Hematopoietic multipotent progenitor cell (in vitro differentiated cells): ENCODE measurements around the gene STK33. TPM values are rescaled to one million over a fixed set of nuclear protein-coding genes. Genes with fewer than 3 reads are reported as not detected.
"Not testable (repeated sequence)": the region's sequence is repeated elsewhere in the genome, so short reads cannot be mapped to it uniquely, and the experiment has no call there.

Experiments
- DNase-seq, 3 donors: peaks; one replicate each; pipeline ENCODE4 v3.0.0-alpha.2; 2011 to 2015; ENCODE audit warnings: low read depth in 2 of 3, low spot score in 2 of 3
- total RNA-seq: library from RNA; depleted of rRNA; stranded (reverse); fragments of >200 nt; gene quantifications from one replicate; pipeline ENCODE4 v1.2.3, GENCODE V29; 2012

STK33 gene
- total RNA-seq, 1 donor: 7.3 TPM

DNA sequence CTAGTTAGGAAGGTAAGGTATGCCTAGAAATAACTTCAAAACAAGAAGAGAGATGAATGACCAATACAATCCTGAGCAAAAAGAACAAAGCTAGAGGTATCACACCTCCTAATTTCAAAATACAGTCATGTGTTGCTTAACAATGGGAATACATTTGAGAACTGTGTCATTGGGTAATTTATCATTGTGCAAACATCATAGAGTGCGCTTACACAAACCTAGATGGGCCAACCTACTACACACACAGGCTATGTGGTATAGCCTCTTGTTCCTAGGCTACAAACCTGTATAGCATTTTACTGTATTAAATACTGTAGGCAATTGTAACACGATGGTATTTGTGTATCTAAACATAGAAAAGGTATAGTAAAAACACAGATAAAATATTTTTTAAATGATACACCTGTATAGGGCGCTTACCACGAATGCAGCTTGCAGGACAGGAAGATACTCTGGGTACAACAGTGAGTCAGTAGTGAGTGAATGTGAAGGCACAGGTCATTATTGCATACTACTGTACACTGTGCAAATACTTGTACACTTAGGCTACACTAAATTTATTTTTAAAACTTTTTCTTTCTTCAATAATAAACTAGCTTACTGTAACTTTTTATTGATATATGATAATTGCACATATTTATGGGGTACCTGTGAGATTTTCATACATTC is 48.2 kb downstream of the STK33 start:
- no peak for DNase-seq

DNA sequence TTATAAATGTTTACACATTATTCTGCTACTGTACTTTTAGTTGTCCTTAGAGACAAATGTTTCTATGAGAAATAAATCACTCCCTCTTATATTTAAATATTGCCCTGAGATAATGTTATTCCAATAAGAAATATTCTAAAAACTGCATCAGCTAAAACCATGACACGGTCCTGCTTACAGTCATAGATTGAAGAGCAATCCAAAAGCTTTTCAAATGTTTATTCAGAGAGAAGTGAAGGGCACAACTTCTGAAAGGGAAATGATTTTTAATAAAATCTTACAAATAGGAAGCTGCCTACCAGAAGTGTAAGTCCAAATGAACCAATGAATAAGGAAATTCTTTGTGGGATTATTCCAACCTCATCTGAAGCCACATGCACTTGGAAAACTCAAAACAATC is 49.2 kb downstream of the STK33 start:
- no peak for DNase-seq

DNA sequence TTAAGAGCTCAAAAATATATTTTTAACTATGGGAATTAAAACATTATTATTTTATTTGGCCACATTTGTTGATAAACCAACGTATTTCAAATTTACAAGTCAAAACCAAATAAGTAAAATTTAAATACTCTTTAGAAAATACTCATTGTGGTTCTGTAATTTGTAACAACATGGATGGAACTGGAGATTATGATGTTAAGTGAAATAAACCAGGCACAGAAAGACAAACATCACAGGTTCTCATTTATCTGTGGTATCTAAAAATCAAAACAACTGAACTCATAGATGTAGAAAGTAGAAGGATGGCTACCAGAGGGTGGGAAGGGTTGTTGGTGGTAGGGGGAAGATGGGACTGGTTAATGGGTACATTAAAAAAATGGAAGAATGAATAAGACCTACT is 50.8 kb downstream of the STK33 start:
- no peak for DNase-seq

DNA sequence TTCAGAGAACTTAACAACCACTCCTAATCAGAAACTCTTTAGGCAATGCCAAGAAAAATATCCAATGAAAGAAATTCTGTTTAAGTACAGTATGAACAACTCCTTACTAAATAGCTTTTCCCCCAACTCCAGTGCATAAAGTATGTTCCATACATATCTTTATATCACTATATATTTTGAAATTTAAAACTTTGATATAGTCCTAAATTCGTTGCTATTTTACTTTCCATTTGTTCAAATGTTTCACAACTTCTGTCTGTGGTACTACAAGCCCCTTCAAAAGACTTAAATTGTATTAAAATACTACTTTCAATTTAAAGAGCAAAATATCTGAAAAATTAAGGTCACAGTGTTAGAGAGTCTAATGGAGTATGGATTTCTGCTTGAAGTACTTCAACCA is 52.6 kb downstream of the STK33 start:
- no peak for DNase-seq

DNA sequence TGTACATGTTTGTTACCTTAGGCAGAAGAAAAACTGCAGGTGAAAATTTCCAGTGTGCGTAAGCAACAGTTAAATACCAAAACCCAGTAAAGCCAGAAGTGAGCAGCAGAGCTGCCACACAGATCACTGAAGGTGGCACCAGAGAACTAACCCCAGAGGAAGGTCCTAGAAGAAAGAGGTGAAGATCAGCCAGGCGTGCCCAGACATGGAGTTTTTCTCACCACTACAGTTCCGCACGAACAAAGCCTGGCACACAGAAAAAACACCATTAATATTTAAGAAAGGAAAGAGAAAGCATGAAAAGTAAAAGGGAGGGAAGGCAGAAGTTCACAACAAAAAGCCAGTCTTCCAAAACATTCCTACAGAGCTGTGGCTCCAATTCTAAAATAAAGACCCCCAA is 60.7 kb downstream of the STK33 start:
- DNase-seq: no peak

DNA sequence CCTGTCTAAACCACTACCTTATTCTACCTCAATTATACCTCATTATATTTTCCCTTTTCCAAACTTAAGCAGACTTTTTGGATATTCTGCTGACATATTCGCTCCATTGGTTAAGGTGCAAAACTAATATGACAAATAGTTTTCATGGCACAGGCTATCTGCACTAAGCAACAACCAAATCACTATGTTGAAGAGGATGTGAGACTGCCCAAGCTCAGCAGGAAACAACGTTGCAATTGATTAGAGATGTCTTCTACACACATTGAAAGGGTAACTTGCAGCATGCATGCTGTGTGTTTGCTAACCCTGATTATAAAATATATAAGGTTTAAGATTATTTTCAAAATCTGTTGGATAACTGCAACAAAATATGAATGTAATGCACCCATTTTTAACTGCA is 61.6 kb downstream of the STK33 start:
- DNase-seq: no peak

DNA sequence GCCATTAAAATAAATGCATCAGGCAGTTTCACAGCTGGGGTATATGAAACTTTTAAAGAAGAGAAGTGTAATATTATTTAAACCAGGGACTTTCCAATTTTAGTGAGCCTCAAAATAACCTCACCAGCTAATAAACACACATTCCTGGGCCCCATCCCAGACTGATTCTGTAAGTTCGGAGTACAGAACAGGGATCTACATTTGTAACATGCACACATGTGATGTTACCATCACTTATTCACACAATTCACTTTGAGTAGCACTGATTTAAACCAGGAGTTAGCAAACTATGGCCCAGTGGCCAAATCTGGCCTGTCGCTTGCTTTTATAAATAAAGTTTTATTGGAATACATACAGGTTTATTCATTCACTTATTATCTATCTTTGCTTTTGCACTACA is 62.0 kb downstream of the STK33 start:
- no peak for DNase-seq

DNA sequence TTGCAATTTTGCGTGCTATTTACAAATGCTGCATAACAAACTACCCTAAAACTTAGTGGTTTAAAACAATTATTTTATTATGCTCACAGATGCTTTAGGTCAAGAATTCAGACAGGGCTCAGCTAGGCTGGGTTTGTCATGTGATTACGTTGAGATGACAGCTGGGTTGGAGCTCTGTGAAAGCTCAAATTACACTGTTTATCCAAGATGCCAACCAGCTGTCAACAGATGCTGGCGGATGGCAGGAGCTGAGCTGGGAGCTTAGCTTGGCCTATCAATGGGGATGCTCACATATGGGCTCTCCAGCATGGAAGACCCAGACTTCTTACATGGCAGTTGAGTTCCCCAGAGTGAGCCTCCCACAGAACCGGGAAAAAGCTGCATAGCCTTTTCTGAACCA is 62.7 kb downstream of the STK33 start:
- no peak for DNase-seq

DNA sequence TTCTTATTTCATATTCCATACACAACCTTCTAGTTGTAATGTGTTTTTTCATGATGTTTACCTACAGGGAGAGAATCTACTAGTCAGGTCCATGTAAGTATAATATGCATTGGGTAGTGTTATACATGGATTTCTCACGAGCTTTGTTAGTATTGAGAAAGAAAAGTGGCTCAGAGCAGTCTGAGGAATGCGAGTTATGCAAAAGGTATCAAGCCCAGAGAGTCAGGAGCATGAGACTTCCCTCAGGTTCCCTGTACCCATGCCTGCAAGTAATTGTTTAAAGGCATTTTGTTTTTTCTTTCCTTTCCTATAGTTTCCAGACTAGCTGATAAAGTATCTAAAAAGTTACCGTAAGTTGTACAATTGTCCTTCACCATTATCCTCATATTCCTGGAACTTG is 66.1 kb downstream of the STK33 start:
- no peak for DNase-seq

DNA sequence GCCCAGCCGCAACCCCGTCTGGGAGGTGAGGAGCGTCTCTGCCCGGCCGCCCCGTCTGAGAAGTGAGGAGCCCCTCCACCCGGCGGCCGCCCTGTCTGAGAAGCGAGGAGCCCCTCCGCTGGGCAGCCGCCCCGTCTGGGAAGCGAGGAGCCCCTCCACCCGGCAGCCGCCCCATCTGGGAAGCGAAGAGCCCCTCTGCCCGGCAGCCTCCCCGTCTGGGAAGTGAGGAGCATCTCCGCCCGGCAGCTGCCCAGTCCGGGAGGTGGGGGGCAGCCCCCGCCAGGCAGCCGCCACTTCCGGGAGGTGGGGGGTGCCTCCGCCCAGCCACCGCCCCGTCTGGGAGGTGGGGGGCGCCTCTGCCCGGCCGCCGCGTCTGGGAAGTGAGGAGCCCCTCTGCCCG is 70.6 kb downstream of the STK33 start:
- no peak for DNase-seq

DNA sequence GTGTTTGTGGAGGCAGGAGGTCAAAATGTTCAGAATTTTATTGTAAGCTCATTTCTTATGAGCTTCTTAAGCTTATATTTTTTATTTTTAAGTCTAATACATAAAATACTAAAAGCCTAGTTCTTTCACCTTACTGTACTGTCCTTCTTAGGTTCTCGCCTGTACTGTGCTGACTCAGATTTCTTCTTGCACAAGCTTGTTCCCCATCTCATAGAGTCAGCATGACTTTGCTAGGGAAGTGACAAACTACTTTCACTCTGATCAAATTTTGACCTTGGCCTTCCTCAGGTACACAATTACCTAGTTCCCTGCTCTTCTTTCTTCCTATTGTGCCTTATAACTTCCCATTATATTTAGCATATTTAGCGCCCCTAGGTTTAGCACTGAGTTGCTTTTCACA is 81.5 kb downstream of the STK33 start:
- no peak for DNase-seq

DNA sequence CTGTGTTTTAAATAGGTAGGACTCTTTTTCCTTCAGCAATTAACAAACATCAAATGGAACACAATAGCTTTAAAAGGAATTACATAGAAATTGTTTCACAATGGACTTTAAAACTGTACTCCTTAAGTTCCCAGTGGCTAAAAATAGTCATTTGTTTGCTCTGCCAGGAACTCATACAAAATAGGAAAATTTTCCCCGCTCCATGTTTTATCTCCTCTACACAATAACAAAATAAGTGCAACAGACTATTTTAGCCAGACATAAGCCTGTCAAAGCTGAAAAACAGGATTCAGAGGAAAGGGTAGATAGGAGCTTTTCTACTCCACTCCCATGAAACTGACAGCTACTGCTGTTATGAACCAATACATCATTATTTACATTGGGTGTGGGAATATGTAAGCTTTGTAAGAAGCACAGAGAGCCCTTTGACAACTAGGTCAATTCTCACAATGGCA is 90.1 kb downstream of the STK33 start:
- no peak for DNase-seq

DNA sequence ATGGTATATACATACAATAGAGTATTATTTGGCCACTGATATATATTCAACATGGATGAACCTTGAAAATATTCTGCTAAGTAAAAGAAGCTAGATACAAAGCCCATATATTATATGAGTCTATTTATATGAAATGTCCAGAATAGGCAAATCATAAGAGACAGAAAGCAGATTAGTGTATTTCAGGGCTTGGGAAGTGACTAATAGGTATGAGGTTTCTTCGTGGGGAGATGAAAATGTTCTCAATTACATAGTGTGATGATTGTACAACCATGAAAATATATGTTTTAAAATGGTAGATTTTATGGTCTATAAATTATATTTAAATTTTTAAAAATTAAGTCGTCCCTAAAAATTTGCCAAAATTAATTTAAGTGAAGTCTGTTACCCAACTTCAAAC is 92.2 kb downstream of the STK33 start:
- no peak for DNase-seq

DNA sequence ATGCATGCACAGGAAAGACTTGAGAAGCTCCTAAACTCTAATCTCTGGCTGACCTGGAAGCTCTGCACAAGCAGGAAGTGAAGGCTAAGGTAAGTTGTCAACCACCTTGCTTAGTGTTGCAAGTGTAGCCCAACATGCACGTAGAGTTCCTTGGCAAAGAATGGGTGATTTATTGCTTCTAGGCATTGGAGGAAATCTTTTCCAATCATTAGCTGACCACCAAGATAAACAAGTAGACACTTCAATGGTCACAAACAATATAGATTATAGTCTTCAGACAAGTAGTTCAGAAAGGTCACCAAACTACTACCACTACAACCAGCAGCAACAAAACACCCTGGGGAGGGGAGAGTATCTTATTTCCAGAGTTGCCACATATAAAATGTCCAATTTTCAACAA is 105.6 kb downstream of the STK33 start:
- no peak for DNase-seq

DNA sequence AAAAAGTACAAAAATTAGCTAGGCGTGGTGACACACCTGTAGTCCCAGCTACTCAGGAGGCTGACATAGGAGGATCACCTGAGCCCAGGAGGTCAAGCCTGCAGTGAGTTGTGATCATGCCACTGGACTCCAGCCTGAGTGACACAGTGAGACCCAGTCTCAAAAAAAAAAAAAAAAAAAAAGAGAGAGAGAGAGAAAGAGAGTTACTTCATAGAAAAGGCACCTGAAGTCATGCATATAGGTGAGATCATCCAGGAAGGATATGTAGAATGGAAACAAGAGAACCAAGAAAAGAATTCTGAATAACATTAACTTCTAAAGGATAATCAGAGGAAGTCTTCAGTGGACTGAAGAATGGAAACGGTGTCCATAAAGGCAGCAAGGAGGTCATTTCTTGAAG is 106.8 kb downstream of the STK33 start:
- no peak for DNase-seq

DNA sequence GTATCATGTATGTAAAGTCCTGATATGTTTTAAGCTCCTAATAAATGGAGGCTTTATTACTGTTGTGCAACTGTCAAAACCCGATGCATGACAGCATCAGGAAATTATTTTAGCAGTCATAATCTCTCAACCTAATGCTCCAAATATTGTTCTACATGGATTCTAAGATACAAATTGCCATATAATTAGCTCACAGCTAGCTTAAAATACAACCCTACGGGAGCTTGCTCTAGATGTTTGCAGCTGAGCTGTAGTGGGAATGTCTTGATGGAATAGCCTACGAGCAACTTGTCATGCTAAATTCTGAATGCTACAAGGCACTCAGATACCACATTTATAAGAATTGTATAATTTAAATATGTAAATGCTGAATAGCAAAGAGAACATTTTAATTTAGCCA is 109.8 kb downstream of the STK33 start:
- no peak for DNase-seq

DNA sequence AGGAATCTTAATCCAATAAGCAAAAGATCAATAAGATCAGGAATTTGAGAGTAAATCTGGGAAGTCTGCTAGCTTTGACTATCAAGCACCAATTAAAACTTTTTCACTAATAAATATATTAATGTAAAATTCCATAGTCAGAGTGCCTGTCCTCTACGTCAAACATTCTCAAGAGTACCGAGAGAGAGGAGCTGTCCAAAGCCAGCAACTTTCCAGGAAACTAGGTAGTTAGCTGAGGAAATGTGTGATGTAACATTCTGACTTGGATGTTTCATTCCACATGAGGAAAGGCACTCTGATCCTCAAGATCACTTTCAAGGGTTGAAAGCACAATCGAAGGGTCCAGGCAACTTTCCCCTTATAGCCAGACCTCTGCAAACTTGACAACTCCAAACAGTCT is 113.2 kb downstream of the STK33 start:
- DNase-seq: no peak

DNA sequence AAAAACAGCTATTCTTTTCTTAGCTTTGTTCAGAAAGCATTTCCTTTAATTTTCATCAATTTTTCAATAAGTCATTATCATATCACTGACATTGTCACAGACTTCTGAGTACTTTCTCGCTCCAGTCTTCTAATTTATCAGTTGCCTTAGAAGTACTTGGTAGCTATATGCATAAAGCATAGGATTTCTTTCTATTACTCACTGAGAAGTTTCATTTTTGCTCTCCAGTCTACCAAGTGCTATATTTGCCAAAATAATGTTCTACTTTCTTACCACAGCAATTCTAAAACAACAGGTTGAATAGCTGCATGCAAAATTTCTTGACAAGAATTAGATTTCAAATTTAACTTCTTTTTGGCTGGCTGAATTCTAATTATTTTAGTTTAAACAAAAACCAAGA is 116.3 kb downstream of the STK33 start:
- no peak for DNase-seq

DNA sequence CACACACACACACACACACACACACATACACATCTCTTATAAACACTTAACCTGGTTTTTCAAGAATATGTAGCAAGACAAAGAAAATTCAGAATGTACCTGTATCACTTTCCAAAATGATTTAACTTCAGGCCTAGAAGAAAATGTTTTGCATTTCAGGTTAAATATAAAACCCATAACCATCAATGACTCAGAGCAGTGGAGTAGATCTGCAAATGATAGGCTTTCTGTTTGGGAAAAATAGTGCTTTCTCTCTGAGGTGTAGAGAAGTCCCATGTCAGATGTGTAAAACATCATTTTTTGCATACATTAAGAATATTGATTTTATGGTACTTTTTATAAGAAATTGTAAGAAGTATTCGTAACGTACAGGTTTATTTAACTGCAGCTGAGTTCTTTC is 116.9 kb downstream of the STK33 start:
- DNase-seq: no peak

DNA sequence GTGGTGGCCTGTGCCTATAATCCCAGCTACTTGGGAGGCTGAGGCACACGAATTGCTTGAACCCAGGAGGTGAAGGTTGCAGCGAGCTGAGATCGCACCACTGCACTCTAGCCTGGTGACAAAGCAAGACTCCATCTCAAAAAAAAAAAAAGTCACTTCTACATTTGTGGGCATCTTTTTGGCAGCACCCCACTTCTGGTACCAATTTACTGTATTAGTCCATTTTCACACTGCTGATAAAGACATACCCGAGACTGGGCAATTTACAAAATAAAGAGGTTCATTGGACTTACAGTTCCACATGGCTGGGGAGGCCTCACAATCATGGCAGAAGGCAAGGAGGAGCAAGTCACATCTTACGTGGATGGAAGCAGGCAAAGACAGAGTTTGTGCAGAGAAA is 126.2 kb downstream of the STK33 start:
- not testable (repeated sequence) for DNase-seq

DNA sequence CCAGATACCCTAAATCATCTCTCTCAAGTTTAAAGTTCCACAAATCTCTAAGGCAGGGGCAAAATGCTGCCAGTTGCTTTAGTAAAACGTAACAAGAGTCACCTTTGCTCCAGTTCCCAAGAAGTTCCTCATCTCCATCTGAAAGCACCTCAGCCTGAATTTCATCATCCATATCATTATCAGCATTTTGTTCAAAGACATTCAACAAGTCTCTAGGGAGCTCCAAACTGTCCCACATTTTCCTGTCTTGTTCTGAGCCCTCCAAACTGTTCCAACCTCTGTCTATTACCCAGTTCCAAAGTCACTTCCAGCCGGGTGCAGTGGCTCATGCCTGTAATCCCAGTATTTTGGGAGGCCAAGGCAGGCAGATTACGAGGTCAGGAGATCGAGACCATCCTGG is 126.7 kb downstream of the STK33 start:
- DNase-seq: not testable (repeated sequence)

DNA sequence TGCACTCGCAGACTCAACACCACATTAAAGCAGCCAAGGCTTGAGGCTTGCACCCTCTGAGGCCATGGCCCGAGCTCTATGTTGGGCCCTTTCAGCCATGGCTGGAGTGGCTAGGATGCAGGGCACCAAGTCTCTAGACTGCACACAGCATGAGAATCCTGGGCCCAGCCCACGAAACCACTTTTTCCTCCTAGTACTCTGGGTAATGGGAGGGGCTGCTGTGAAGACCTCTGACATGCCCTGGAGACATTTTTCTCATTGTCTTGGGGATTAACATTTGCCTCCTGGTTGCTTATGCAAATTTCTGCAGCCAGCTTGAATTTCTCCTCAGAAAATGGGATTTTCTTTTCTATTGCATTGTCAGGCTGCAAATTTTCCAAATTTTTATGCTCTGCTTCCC is 127.1 kb downstream of the STK33 start:
- DNase-seq: not testable (repeated sequence)

DNA sequence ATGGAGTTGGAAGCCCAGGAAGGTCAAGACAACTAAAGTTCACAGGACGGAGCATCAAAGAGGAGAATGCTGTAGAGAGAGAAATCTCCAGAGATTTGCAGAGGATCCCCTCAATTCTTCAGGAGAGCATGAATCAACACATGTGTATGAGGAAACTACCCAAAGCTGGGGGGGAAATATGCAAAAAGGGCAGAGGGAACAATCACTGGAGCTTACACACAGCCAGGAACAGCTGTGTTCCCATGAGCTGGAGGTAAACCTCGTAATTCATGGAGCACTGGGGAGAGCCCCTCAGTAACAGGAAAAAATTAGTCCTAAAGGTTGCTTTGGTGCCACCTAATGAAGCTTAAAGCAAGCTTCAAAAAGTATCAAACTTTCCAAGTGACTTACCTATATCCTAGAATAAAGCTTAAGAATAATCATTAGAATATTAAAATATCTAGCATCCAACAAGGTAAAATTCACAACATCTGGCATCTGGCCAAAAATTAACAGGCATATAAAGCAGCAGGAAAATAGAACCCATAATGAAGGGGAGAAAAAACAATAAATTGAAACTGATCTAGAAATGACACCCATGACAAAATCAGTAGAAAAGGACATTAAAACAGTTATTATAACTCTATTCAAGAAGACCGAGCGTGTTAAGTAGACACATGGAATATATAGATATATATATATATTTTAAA is 134.2 kb downstream of the STK33 start:
- no peak for DNase-seq
